GM21825 (cell line): Measurements from ENCODE around the gene CPED1.
A peak's percentile ranks its signal among the peaks of the same experiment; 100 is the strongest.
"Not testable (repeated sequence)": the region's sequence is repeated elsewhere in the genome, so short reads cannot be mapped to it uniquely, and the experiment has no call there.

ENCODE experiments used
- ATAC-seq: cut with Tn5 transposase; IDR thresholded peaks from one replicate; pipeline ENCODE4 v1.9.1; 2021; ENCODE audit warnings: mild to moderate bottlenecking, moderate library complexity; ENCODE audit not compliant: unreplicated experiment

CPED1 gene

DNA sequence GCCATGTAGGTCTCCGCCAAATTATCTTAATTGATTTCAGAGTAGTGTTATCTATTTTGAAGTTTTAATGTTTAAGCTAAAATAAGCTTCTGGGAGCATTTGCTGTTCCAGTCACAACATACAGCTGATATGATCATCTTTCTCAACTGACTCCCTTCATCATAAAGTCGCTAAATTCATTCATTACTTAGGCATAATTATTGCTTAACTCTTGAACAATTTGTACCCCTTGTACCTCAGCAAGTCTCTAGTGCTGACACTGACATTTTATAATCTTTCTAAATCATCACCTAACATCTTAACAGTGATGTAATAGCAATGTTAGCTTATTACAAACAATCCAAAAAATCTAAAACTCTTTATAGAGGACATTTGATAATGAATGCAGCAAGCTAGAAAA lies 286.0 kb downstream of the CPED1 start:
- ATAC-seq = no peak

DNA sequence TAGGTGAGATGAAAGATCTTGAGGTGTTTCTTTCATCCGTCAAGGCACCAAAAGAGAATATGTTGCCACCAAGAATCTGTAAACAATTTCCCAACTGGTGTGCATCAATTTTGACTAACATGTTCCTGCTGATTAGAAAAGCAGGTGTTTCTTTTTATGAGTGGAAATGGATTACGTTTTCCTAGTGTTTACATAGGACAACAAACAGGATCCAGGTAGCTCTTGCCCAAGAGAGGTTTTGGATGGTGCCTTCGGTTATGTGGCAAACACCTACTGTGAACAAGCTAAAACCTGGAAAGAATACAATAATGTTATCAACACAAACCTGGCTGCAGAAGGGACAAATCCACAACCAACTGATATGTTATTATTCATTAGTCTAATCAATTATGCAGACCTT lies 286.7 kb downstream of the CPED1 start:
- no peak for ATAC-seq

DNA sequence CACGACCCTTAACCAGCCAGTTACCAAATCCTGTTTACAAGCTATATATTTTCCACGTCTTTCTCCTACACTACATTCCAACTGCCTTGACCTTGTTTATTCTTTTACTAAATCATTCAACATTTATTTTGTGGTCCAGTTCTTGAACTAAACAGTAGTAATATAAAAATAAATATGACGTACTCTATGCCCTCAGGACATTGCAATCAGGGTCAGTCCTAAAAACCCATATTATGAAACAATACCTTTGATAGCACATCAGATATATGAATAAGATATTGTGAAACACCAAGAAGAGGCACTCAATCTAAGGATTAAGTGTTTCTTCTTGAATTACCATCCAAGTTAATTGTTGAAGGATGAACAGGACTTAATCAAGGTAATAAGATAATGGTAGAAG lies 287.8 kb downstream of the CPED1 start:
- no peak for ATAC-seq

DNA sequence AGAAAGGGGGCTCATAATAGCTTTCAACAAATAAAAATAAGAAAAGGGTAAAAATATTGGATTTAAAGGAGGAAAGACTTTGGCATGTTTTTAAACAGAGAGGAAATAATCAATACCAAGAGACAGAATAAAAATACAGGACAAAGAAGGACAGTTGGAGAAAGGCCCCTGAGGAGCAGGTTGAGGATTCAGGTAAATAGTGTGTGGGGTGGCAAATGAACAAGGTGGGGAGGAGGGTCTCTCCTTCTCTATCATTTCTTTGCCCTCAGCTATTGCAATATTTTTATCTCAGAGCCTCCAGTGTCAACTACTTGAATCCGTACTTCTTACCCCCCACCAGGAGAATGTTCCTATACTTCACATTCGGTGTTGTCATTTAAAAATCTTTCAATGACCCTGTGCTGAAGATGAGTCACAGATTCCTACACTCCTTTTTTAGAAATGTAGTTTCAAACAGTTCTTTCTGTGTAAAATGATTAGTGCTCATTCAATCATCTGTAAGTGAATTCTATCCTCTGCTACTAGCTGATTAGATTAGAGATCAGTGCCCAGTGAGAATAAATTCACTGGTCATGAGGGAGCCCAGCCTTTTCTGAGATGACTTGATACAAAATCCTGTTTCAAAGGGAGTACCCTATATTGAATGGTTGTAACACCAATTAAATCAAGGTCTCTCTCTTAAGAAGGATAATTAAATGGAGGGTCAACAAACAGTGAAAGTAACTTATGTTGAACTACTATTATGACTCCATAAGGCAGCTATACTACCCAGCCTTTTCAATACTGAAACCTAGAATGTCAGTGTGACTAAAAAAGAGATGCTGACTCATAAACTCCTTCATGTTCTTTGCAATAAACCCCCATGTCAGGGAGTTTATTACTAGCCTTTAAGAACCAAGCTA lies 289.9 kb downstream of the CPED1 start:
- ATAC-seq = peak; percentile 99

DNA sequence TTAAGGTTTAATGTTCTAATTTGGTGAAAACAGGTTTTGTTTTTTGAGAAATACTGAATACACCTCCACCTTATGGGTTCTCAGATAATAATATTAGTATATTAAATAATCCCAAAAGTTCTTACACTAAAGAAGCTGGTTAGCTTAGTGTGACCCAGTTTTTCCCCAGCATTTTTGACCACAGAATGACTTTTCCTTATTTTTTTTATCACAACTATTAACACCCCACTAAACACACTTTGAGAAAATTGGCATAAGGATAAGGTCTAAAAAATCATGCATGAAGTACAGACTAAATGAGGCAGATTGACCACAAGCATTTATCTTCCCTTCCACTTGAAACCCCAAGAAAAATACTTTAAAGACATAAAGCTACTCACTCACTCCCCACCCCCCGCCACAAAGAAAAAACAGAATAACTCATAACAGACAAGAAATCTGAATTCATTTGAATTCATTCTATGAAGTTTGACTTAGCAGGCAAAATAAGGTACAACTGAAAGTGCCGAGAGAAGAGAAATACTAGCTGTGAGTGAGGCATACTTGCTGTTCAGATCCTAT lies 290.6 kb downstream of the CPED1 start:
- no peak for ATAC-seq

DNA sequence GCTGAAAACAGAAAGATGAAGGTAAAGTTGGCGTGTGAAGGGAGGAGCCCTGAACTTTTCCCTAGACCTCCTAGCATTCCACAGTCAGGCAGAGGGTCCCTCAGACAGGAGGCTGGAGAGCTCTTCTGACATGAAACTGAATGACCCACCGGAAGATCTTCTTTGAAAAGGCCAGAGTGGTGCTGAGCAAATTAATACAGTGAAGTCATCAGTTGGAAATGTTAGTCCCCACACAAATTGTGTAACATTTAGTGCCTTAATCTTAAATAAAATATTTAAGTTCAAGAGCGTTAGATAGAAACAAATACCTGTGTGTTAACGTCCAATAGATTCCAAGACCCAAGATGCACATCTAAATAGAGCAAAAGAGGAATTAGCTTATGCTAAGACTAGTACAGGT lies 291.3 kb downstream of the CPED1 start:
- ATAC-seq = no peak

DNA sequence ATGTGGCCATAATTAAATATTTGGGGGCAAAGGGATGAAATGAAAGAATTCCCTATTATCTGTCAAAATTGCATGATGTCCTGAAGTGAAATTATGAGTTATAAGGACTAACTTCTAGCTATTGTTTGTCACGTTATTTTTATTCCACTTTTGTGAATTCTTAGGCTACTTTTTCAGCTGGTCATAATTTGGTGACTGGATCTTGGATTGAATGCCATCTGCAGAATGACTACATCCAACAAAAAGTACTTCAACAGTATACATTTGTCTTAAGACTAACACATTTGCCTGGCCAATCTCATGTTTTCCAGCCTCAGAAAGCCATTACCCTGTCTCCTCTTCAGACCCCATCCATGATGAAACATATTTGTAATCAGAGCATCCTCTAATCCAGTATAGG lies 292.1 kb downstream of the CPED1 start:
- no peak for ATAC-seq

DNA sequence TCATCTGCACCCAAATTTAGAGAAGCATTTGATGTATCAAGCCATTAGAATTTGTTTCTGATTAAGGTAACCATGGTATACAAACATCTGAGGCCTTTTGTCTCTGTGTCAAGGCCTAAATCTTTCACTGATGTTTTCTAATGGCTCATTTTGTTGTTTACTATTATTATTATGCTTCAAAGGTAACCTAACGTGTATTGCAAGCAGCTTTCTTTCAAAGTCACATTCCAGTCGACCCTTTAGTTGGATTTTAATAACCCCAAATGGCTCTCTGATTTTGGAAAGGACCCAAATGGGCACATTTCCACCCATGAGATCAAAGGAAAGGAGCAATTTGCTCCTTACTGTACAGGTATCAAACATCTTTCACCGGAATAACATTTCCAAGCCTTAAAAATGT lies 293.6 kb downstream of the CPED1 start:
- no peak for ATAC-seq

DNA sequence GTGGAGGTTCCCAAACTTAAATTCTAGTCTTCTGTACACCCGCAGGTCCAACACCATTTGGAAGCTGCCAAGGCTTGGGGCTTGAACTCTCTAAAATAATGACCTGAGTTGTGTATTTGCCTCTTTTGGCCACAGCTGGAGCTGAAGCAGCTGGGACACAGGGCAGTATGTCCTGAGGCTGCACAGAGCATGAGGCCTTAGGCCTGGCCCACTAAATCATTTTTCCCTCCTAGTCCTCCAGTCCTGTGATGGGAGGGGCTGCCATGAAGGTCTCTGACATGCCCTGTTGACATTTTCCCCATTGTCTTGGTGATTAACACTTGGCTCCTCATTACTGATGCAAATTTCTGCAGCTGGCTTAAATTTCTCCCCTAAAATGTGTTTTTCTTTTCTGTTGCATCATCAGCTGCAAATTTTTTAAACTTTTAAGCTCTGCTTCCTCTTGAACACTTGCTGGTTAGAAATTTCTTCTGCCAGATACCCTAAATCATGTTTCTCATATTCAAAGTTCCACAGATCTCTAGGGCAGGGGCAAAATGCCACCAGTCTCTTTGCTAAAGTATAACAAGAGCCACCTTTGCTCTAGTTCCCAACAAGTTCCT lies 296.7 kb downstream of the CPED1 start:
- no peak for ATAC-seq

DNA sequence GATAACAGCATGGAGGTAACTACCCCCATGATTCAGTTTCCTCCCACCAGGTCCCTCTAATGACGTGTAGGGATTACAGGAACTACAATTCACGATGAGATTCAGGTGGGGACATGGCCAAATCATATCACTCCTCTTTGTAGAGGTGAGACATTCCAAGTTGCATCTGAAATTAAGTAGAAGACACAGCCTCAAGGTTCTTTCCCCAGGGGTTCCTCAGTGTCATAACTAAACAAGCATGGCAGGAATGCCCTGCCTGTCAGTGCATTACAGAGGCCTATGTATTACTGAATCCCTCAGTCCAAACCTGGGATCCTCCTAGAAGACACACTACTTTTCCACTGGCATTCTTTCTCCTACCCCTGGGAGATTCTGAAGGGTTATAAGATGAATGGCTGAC lies 297.7 kb downstream of the CPED1 start:
- no peak for ATAC-seq

DNA sequence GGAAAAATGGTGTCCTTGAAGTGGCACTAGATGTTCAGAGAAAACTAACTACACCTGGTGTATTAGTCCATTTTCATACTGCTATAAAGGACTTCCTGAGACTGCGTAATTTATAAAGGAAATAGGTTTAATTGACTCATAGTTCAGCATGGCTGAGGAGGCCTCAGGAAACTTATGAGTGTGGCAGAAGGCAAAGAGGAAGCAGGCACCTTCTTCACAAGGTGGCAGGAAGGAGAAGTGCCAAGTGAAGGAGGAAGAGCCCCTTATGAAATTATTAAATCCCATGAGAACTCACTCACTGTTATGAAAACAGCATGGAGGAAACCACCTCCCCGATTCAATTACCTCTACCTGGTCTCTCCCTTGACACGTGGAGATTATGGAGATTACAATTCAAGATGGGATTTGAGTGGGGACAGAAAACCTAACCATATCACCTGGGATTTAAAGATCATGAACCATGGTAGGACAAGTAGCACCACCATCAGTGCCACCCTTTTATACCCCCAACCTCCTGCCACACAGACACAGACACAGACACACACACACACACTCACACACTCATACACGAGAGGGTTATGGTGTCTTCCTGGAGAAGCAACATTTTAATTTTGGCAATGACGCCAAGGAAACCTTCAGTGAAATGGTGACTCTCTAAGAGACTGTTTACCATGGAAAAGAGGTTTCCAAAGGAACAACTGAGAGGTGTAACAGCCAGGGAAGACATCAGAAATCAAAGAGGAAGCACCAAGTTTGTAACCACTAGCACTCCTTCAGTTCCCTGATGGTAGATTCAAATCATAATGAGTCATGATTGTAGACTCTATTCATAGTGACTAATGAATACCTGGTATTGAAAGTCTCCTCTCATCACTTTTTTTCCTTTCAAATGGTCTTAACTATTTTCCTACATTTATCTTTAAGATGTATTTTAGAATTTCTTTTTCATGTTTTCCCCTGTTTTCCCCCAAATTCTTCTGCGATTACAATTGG lies 298.5 kb downstream of the CPED1 start:
- no peak for ATAC-seq

DNA sequence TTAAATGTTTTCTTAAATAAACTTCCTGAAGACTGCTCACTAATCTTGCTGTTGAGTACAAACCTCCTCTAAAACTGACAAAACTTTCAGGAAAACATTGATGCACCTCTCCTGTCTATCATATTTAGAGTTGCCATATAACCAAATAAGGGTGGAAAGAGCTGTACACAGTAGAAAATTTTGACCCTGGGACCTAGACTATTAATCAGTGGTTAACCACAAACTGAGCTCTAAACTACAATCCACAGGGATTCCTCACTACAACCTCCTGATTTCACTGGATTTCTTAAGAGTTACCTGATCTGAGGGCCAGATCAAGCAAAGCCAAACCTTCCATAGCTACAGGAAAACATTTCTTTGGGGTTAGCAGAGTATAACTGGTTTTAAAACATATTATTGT lies 300.4 kb downstream of the CPED1 start:
- no peak for ATAC-seq

DNA sequence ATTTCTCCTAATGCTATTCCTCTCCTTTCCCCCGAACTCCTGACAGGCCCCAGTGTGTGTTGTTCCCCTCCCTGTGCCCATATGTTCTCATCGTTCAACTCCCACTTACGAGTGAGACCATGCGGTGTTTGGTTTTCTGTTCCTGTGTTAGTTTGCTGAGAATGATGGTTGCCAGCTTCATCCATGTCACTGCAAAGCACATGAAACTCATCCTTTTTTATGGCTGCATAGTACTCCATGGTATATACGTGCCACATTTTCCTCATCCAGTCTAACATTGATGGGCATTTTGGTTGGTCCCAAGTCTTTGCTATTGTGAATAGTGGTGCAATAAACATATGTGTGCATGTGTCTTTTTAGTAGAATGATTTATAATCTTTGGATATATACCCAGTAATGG lies 301.4 kb downstream of the CPED1 start:
- ATAC-seq = not testable (repeated sequence)

DNA sequence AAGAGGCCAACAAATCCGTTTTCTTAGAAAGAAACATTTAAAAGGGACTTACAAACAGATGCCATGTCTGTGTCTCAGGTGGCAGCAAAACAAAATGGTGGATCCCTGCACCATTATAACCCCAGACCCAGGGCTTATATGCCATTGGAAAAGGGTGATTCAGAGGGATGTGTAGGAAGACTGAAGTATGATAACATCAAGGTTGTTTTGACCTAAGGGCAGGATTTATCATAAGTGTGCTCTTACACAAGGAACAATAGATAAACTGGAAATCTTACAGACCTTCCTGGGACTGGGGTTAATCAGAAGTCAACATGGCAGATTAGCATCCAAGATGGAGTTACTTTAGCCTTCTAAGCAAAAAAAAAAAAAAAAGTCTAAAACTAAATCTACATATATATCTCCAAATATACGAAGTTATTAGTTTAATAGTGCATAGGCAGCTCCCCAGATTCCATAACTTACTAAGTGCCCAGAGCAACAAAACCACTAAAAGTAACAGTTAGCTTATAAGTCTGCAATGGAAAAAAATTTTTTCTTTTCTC lies 306.0 kb downstream of the CPED1 start:
- ATAC-seq = no peak

DNA sequence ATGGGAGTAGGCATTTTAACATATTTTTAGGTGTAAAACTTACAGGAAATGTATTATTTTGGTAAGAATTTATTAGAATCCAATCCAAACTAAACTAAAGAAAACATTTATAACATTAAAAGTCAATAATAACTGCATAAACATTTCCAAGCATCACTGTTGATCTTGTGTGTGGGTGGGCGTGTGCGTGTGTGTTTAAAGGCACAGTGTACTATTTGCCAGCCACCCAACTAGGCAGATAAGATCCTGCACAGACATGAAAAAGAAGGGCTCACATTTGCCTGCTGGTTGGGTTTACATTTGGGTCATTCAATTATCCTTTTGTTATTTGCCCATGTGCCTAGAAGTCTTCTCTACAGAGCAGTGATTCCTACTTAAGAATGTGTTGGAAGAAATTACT lies 309.3 kb downstream of the CPED1 start:
- no peak for ATAC-seq

DNA sequence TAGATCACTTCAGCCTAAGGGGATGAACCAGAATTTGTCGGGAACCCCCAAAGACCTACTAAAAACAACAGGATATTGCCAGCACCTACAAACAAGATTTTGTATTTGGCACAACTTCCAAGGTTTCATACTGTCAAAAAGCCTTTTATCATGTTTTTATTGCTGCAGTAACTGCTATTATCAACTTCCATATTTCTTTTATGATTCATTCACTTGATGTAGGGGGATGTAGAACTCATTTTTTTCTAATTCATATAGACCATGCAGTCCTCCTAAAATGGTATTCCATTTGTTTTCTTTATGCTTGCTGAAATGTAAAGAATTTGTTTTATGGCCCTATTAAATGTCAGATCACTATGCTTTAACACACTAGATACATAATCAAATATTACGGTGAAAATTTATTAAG lies 310.3 kb downstream of the CPED1 start:
- ATAC-seq = no peak

DNA sequence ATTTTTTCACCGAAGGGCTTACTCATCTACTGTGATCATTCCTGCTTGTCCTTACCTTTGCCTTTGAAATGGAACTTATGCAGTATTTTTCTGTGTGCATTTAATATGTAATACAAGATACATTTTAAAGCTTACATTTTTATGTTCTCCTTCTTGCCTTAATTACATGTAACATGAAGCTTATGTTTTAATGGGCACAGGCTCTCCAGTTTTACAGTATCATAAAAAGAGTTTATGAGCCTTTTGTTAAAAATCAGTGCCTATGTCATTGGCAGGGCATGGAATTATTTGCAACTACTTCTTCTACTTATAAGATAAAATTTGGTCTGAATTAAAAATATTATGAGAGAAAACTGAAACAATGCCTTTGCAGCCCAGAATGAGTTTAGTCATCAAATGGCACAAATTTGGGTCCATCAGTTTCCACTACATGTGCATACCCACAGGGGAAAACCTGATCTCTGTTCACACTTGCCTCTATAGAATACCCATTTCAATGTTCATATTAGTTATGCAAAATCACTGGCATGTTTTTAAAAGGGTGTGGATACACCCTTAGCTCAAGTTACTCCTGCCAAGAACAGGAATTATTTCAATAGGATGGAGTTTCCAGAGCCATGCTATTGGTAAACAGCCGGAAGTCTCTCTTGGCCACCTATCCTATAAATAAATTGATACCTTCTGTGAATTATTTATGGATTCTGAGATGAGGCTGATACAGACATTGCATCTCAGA lies 312.3 kb downstream of the CPED1 start:
- no peak for ATAC-seq

DNA sequence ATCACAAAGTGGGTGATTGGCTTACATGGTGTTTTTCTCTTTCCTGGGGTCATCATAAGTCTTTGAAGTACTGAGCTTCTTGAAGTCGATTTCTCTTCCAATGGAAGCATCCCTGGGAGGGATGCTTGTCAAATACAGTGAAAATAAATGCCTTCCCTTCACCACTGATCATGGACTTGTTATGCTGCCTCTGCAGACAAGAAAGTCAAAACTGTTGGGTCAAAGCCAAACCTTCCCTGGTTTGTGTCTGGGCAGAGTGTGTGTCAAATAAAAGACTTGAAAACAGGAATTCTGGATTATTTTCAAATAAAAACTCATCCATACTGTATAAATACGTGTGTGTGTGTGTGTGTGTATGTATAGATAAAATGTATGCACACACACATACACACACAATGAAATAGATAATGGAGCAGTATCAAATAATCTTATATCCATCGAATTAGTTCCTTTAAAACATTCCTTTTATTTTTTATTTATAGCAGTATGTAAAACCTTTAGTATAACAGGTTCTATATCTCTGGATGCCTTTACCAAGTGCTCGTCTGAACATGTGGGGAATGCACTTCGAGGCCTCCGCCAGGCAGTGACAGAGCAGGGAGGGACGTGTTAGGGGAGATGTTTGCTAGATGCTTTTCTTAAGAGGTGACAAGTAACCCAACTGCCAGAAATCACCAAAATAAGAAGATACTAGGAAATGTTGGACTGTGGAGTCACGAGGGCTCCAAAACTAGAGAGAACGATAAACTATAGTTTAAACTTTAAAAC lies 313.1 kb downstream of the CPED1 start:
- no peak for ATAC-seq

DNA sequence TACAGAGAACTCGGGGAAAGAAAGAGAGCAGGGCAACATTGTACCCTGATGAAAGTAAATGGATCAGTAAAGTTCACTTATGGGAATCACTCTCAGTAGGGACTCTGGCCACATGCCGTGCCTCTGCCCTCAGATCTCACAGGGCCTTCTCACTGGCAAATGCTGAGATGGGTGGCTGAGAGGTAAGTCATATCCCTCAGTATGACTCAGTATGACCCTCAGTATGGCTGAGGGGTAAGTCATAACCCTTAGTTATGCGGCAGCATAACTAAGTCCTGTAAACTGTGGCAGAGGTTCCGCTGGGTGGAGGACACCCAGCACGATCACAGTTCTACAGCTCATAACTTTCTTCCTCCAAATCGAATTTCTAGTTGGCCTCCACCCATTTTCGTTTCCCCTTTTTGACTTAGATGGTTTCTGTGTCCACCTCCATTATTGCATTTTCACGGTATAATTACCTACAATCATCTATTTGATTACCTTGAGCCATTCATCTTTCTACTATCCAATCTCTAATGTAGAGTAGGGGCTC lies 313.8 kb downstream of the CPED1 start:
- ATAC-seq = peak; percentile 97
